ENCODE data around the gene ST7.

DNA sequence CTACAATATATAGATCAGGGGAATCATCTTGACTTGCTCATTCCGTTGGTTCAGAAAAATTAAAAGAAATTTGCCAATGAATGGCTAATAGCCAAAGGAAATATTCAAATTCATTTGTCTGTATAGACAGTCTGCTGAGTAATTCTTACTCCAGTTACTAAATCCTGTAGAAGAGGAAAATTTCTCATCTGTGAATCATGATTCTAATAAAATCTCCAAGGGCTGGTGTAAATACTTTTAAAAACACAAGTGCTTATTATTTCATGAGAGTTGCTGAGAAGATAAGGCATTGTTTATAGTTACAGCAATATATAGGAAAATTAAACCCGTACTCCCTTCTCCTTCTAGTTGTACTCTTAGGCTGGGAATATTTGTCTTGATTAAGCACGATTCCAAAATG is 316.6 kb downstream of the ST7 start:
- TF ChIP-seq, protein P1, sequence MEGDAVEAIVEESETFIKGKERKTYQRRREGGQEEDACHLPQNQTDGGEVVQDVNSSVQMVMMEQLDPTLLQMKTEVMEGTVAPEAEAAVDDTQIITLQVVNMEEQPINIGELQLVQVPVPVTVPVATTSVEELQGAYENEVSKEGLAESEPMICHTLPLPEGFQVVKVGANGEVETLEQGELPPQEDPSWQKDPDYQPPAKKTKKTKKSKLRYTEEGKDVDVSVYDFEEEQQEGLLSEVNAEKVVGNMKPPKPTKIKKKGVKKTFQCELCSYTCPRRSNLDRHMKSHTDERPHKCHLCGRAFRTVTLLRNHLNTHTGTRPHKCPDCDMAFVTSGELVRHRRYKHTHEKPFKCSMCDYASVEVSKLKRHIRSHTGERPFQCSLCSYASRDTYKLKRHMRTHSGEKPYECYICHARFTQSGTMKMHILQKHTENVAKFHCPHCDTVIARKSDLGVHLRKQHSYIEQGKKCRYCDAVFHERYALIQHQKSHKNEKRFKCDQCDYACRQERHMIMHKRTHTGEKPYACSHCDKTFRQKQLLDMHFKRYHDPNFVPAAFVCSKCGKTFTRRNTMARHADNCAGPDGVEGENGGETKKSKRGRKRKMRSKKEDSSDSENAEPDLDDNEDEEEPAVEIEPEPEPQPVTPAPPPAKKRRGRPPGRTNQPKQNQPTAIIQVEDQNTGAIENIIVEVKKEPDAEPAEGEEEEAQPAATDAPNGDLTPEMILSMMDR (IDR thresholded peaks at IDR 0.05; ENCODE audit: extremely low read depth in 1 of 2, insufficient read depth in 1 of 2, low read depth in 1 of 2, low read length in 2 of 2) = no peak
- TF ChIP-seq EZH2 (IDR thresholded peaks at IDR 0.05; ENCODE audit: borderline replicate concordance, low read depth, low read length, severe bottlenecking) = no peak
- no peak for TF ChIP-seq FOS (IDR thresholded peaks at IDR 0.05; ENCODE audit: borderline replicate concordance, insufficient read depth, low read length)

Data from endothelial cell of umbilical vein (primary cell).